IPS-20b (cell line): Measurements from ENCODE around the gene TNIK.

Experiments
- H3K27ac ChIP-seq: one replicate; pipeline ENCODE4 v1.5.1; 2013; ENCODE audit warnings: low read length
- H3K27me3 ChIP-seq: 2 replicates; pipeline ENCODE4 v1.6.1; 2013; ENCODE audit warnings: mild to moderate bottlenecking, low read length, inconsistent platforms; ENCODE audit not compliant: insufficient read depth
- H3K36me3 ChIP-seq: 2 replicates; pipeline ENCODE4 v1.6.1; 2013; ENCODE audit warnings: low read depth, mild to moderate bottlenecking, inconsistent platforms, low read length, moderate library complexity; ENCODE audit not compliant: insufficient read depth
- H3K4me1 ChIP-seq: 2 replicates; pipeline ENCODE4 v1.6.1; 2013; ENCODE audit warnings: mild to moderate bottlenecking, control low read depth, inconsistent platforms, low read length, moderate library complexity; ENCODE audit not compliant: insufficient read depth
- H3K4me3 ChIP-seq: 2 replicates; pipeline ENCODE4 v1.5.1; 2013; ENCODE audit warnings: mild to moderate bottlenecking, low read length, inconsistent platforms
- H3K9ac ChIP-seq: 2 replicates; pipeline ENCODE4 v1.6.1; 2013; ENCODE audit warnings: low read depth, mild to moderate bottlenecking, inconsistent platforms, low read length, moderate library complexity
- H3K9me3 ChIP-seq: 2 replicates; pipeline ENCODE4 v1.6.1; 2013; ENCODE audit warnings: mild to moderate bottlenecking, low read depth, low read length, inconsistent platforms; ENCODE audit not compliant: insufficient read depth

The TNIK gene

GRCh38 chr3:171468296-171468906 lies 8.2 kb upstream of the TNIK start:
- no peak overlapping the region for H3K27ac ChIP-seq
- no peaks in the 10 kb centered on the region; the same call in 1 of the 2 replicates for H3K4me1 ChIP-seq
- no peaks in the 10 kb centered on the region for H3K27me3 ChIP-seq
- H3K9me3 ChIP-seq, result no peaks in the 10 kb centered on the region
- H3K4me3 ChIP-seq, result no peak overlapping the region
- no peak overlapping the region for H3K9ac ChIP-seq
- no peaks in the 10 kb centered on the region for H3K36me3 ChIP-seq

DNA sequence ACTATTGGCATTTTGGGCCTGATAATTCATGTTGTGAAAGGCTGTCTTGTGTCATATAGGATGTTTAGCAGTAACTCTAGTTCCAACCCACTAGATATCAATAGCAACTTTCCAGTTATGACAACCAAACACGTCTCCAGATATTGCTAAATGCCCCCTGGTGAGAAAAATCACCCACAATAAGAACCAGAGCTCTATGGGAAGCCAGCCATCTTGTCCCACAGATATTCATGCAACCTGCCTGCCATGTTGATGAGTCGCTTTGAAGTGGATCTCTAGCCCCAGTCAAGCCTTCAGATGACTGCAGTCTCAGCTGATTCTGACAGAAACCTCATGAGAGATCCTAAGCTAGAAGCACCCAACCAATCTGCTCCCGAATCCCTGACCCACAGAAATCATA lies 5.6 kb upstream of the TNIK start:
- Histone ChIP-seq H3K36me3 (no peaks in the 10 kb centered on the region), H3K9me3 (no peaks in the 10 kb centered on the region), H3K27me3 (peaks cover 15% of the 10 kb centered on the region), H3K27ac (no peak overlapping the region), H3K4me1 (peaks cover 8% of the 10 kb centered on the region; the same call in 1 of the 2 replicates), H3K4me3 (no peak overlapping the region), H3K9ac (no peak overlapping the region)

- Histone ChIP-seq H3K27me3 (peaks cover 22% of the 10 kb centered on the region), H3K9me3 (no peaks in the 10 kb centered on the region), H3K4me1 (peaks cover 8% of the 10 kb centered on the region; the same call in 1 of the 2 replicates), H3K9ac (no peak overlapping the region), H3K4me3 (no peak overlapping the region), H3K27ac (no peak overlapping the region), H3K36me3 (no peaks in the 10 kb centered on the region)
These were observed 4.3 kb upstream of the TNIK start for GRCh38 chr3:171464462-171464861.

GRCh38 chr3:171462224-171462623 lies 2.0 kb upstream of the TNIK start:
- Histone ChIP-seq H3K4me3 (peak overlapping the region; percentile 84; the same call in 1 of the 2 replicates), H3K27ac (no peak overlapping the region), H3K36me3 (no peaks in the 10 kb centered on the region), H3K9ac (peak overlapping the region; percentile 85; the same call in 1 of the 2 replicates), H3K4me1 (peaks cover 12% of the 10 kb centered on the region), H3K9me3 (no peaks in the 10 kb centered on the region), H3K27me3 (peaks cover 35% of the 10 kb centered on the region)

DNA sequence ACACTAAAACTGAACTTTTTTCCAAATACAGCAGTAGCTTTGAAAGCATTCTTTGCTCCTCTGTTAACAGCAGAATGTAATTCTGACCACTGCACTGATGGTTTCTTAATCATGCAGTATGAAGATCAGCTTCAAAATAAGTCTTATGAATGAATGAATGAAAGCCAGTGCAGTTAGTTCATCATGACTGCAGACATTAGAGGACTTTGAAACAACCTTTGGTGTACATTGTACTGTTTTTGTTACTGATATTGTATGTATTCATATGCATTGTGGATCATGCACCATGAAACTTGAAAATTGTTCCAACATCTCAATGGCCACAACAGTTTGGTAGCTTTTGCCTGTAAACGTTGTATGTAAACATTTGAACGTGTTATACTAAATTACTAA lies 1.3 kb upstream of the TNIK start:
- peak overlapping the region; percentile 51 for H3K27ac ChIP-seq
- H3K36me3 ChIP-seq, result no peaks in the 10 kb centered on the region
- peaks cover 19% of the 10 kb centered on the region for H3K4me1 ChIP-seq
- H3K9me3 ChIP-seq, result no peaks in the 10 kb centered on the region
- H3K4me3 ChIP-seq, result peak overlapping the region; percentile 84
- peaks cover 35% of the 10 kb centered on the region for H3K27me3 ChIP-seq
- peak overlapping the region; percentile 85; the same call in 1 of the 2 replicates for H3K9ac ChIP-seq

GRCh38 chr3:171460725-171461524 lies 720 bp upstream of the TNIK start:
- peak overlapping the region; percentile 84 for H3K4me3 ChIP-seq
- peaks cover 25% of the 10 kb centered on the region for H3K4me1 ChIP-seq
- no peaks in the 10 kb centered on the region for H3K9me3 ChIP-seq
- H3K9ac ChIP-seq, result peak overlapping the region; percentile 85; the same call in 1 of the 2 replicates
- no peaks in the 10 kb centered on the region for H3K36me3 ChIP-seq
- H3K27me3 ChIP-seq, result peaks cover 35% of the 10 kb centered on the region
- H3K27ac ChIP-seq, result peak overlapping the region; percentile 51

- peak overlapping the region; percentile 85; the same call in 1 of the 2 replicates for H3K9ac ChIP-seq
- H3K9me3 ChIP-seq, result no peaks in the 10 kb centered on the region
- peak overlapping the region; percentile 84 for H3K4me3 ChIP-seq
- peak overlapping the region; percentile 5 for H3K27ac ChIP-seq
- H3K4me1 ChIP-seq, result peaks cover 37% of the 10 kb centered on the region
- H3K36me3 ChIP-seq, result no peaks in the 10 kb centered on the region
- H3K27me3 ChIP-seq, result peaks cover 35% of the 10 kb centered on the region
These were observed 866 bp downstream of the TNIK start for GRCh38 chr3:171459137-171459941.

GRCh38 chr3:171458864-171459136 lies 1.4 kb downstream of the TNIK start:
- no peaks in the 10 kb centered on the region for H3K36me3 ChIP-seq
- peak overlapping the region; percentile 85; the same call in 1 of the 2 replicates for H3K9ac ChIP-seq
- peak overlapping the region; percentile 5 for H3K27ac ChIP-seq
- peaks cover 35% of the 10 kb centered on the region for H3K27me3 ChIP-seq
- no peaks in the 10 kb centered on the region for H3K9me3 ChIP-seq
- peak overlapping the region; percentile 84 for H3K4me3 ChIP-seq
- H3K4me1 ChIP-seq, result peaks cover 42% of the 10 kb centered on the region

- Histone ChIP-seq H3K9ac (peak overlapping the region; percentile 85; the same call in 1 of the 2 replicates), H3K9me3 (no peaks in the 10 kb centered on the region), H3K4me3 (peak overlapping the region; percentile 84), H3K36me3 (no peaks in the 10 kb centered on the region), H3K4me1 (peaks cover 47% of the 10 kb centered on the region), H3K27ac (peak overlapping the region; percentile 50), H3K27me3 (peaks cover 35% of the 10 kb centered on the region)
These were observed 1.9 kb downstream of the TNIK start for GRCh38 chr3:171458071-171458863.

DNA sequence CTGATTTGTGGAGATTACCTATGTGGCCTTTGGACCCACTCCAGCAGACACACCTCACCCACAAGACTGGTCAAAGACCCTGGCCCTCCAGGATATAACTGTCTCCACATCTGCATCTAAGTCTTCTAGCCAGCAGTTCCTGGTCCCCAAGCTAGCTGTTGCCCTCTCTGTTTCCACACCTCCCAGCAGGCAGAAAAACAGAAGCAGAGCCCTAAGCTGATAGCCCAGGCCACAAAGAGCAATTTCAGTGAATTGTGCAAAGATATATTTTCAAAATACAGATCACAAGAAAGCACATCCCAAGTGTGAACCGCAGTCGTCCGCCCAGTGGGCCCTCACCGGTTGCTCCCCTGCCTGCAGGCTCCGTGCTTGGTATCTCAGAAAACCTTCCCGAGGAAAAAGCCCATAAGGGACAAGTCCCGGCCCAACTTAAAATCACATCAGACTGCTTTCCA lies 2.6 kb downstream of the TNIK start:
- no peaks in the 10 kb centered on the region for H3K9me3 ChIP-seq
- peak overlapping the region; percentile 85; the same call in 1 of the 2 replicates for H3K9ac ChIP-seq
- H3K27me3 ChIP-seq, result peaks cover 35% of the 10 kb centered on the region
- H3K4me1 ChIP-seq, result peaks cover 52% of the 10 kb centered on the region
- no peaks in the 10 kb centered on the region for H3K36me3 ChIP-seq
- peak overlapping the region; percentile 84 for H3K4me3 ChIP-seq
- H3K27ac ChIP-seq, result peak overlapping the region; percentile 50
